OCI-LY1 (cell line): ENCODE data around the gene IRF2BP1.

Experiments used
- H2AFZ ChIP-seq: fragments of 200-600 bp; sonication (generic), shearing (Covaris generic); 2 replicates; pipeline ENCODE4 v1.6.0; 2014; ENCODE audit warnings: antibody characterized with exemption, mild to moderate bottlenecking, low read length
- H3F3A ChIP-seq: fragments of 200-600 bp; sonication (generic), shearing (Covaris generic); 2 replicates; pipeline ENCODE4 v1.6.0; 2014; ENCODE audit warnings: mild to moderate bottlenecking, antibody characterized with exemption, low read length, moderate library complexity; ENCODE audit not compliant: insufficient read depth
- H3K27ac ChIP-seq: fragments of 200-600 bp; sonication (generic); 2 replicates; pipeline ENCODE4 v1.5.1; 2014; ENCODE audit warnings: low read length, mixed run types, mild to moderate bottlenecking, low read depth; ENCODE audit not compliant: poor library complexity, severe bottlenecking
- H3K27me3 ChIP-seq: fragments of 200-600 bp; sonication (generic); 2 replicates; pipeline ENCODE4 v1.6.0; 2014; ENCODE audit warnings: antibody characterized with exemption, mild to moderate bottlenecking, low read length, moderate library complexity; ENCODE audit not compliant: insufficient read depth
- H3K36me3 ChIP-seq: fragments of 200-600 bp; sonication (generic); 2 replicates; pipeline ENCODE4 v1.6.1; 2014; ENCODE audit warnings: mild to moderate bottlenecking, antibody characterized with exemption, low read length, moderate library complexity, mixed read lengths; ENCODE audit not compliant: insufficient read depth
- H3K4me1 ChIP-seq: fragments of 200-600 bp; sonication (generic); 2 replicates; pipeline ENCODE4 v1.5.1; 2014; ENCODE audit warnings: mild to moderate bottlenecking, low read length, moderate library complexity; ENCODE audit not compliant: insufficient read depth, severe bottlenecking
- H3K4me2 ChIP-seq: fragments of 200-600 bp; sonication (generic), shearing (Covaris generic); 2 replicates; pipeline ENCODE4 v1.6.1; 2014; ENCODE audit warnings: low read length
- H3K4me3 ChIP-seq: fragments of 200-600 bp; sonication (generic); 2 replicates; pipeline ENCODE4 v1.5.1; 2014; ENCODE audit warnings: low read length, low read depth, mild to moderate bottlenecking, mixed read lengths; ENCODE audit not compliant: poor library complexity, severe bottlenecking
- H3K79me2 ChIP-seq: fragments of 200-600 bp; shearing (Covaris generic); 2 replicates; pipeline ENCODE4 v1.6.1; 2016; ENCODE audit warnings: mixed run types, low read length, mixed read lengths; ENCODE audit not compliant: insufficient read depth
- H3K9ac ChIP-seq: fragments of 200-600 bp; sonication (generic), shearing (Covaris generic); 2 replicates; pipeline ENCODE4 v1.6.1; 2014; ENCODE audit warnings: mild to moderate bottlenecking, low read length, mixed read lengths
- H3K9me2 ChIP-seq: fragments of 200-600 bp; sonication (generic), shearing (Covaris generic); 2 replicates; pipeline ENCODE4 v1.6.1; 2014; ENCODE audit warnings: low read depth, mild to moderate bottlenecking, low read length, mixed read lengths
- H3K9me3 ChIP-seq: fragments of 200-600 bp; shearing (Covaris generic); 2 replicates; pipeline ENCODE4 v1.6.1; 2014; ENCODE audit warnings: low read length, mixed read lengths
- H4K20me1 ChIP-seq: fragments of 200-600 bp; sonication (generic), shearing (Covaris generic); 2 replicates; pipeline ENCODE4 v1.6.0; 2016; ENCODE audit warnings: mild to moderate bottlenecking, low read length; ENCODE audit not compliant: insufficient read depth
- EZH2 ChIP-seq: fragments of 200-600 bp; sonication (generic), shearing (Covaris generic); IDR thresholded peaks from 2 replicates; pipeline ENCODE4 v1.8.0; 2017; ENCODE audit warnings: borderline replicate concordance, mixed run types, mild to moderate bottlenecking, antibody characterized with exemption, low read length, moderate library complexity, mixed read lengths
- TF ChIP-seq, protein P1 (sequence below): fragments of 200-600 bp; sonication (generic), shearing (Covaris generic); IDR thresholded peaks from 2 replicates; pipeline ENCODE4 v1.5.1; 2017; ENCODE audit warnings: mild to moderate bottlenecking, antibody characterized with exemption, low read length, moderate library complexity, mixed read lengths

The IRF2BP1 gene

DNA sequence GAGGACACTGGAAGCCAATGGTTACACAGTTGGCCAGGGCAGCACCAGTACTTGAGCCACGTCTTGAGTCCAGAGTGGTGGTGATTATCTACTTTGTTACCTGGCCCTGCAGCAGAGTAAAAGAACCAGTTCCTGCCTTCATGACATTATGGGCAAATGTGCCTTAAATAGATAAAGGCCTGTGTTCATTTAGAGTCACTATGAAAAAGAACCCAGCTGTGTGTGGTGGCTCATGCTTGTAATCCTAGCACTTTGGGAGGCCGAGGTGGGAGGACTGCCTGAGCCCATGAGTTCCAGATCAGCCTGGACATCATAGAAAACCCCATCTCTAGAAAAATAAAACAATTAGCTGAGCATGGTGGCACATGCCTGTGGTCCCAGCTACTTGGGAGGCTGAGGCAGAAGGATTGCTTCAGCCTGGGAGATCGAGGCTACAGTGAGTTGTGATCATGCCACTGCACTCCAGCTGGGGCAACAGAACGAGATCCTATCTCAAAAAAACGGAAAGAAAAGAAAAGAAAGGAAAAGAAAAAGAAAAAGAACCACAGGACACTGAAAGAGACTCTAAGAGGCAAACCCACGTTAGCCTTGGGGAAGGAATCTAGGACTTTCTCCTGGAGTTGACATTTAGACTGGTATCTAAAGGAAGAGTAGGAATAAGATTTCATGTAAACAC, 3.4 kb upstream of the IRF2BP1 start:
- Histone ChIP-seq H3K4me1 (peaks cover 22% of the 10 kb centered on the region), H3K4me3 (no peak overlapping the region), H3K9ac (no peak overlapping the region), H4K20me1 (no peaks in the 10 kb centered on the region), H3F3A (no peaks in the 10 kb centered on the region), H3K27me3 (no peaks in the 10 kb centered on the region), H3K9me2 (no peaks in the 10 kb centered on the region), H3K9me3 (no peaks in the 10 kb centered on the region), H3K4me2 (no peak overlapping the region), H3K27ac (no peak overlapping the region), H3K79me2 (no peaks in the 10 kb centered on the region), H2AFZ (no peak overlapping the region), H3K36me3 (no peaks in the 10 kb centered on the region; the same call in 1 of the 2 replicates)
- TF ChIP-seq, protein P1, sequence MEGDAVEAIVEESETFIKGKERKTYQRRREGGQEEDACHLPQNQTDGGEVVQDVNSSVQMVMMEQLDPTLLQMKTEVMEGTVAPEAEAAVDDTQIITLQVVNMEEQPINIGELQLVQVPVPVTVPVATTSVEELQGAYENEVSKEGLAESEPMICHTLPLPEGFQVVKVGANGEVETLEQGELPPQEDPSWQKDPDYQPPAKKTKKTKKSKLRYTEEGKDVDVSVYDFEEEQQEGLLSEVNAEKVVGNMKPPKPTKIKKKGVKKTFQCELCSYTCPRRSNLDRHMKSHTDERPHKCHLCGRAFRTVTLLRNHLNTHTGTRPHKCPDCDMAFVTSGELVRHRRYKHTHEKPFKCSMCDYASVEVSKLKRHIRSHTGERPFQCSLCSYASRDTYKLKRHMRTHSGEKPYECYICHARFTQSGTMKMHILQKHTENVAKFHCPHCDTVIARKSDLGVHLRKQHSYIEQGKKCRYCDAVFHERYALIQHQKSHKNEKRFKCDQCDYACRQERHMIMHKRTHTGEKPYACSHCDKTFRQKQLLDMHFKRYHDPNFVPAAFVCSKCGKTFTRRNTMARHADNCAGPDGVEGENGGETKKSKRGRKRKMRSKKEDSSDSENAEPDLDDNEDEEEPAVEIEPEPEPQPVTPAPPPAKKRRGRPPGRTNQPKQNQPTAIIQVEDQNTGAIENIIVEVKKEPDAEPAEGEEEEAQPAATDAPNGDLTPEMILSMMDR, result no peak
- no peak for TF ChIP-seq EZH2

DNA sequence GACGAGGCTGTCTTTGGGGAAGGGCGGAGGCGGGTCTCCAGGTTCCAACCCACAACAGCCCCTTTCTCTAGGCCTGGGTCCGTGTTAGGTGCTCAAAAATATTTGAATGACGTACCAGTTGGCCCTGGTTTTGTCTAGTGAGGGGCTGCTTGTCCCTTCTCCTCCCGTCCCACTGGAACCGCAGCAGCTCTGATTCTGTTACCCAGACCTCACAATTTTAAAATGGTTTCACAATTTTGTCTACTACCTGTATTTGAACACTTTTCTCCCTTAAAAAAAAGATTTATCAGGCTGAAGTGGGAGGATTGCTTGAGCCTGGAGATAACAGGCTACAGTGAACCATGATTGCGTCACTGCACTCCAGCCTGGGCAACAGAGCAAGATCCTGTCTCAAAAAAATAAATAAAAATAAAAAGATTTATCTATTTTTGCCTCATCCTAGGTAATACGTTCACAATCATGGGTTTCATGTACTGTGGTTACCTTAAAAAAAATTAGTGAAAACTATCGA, 1.3 kb upstream of the IRF2BP1 start:
- Histone ChIP-seq H3K9me3 (no peaks in the 10 kb centered on the region), H4K20me1 (no peaks in the 10 kb centered on the region), H3K36me3 (no peaks in the 10 kb centered on the region), H3F3A (no peaks in the 10 kb centered on the region), H3K9me2 (no peaks in the 10 kb centered on the region), H3K4me1 (peaks cover 37% of the 10 kb centered on the region), H3K27ac (peak overlapping the region; percentile 82), H3K79me2 (no peaks in the 10 kb centered on the region), H2AFZ (no peak overlapping the region), H3K4me3 (peak overlapping the region; percentile 79), H3K27me3 (no peaks in the 10 kb centered on the region), H3K9ac (peak overlapping the region; percentile 87), H3K4me2 (peak overlapping the region; percentile 94)
- no peak for TF ChIP-seq EZH2
- TF ChIP-seq, protein P1, result no peak

DNA sequence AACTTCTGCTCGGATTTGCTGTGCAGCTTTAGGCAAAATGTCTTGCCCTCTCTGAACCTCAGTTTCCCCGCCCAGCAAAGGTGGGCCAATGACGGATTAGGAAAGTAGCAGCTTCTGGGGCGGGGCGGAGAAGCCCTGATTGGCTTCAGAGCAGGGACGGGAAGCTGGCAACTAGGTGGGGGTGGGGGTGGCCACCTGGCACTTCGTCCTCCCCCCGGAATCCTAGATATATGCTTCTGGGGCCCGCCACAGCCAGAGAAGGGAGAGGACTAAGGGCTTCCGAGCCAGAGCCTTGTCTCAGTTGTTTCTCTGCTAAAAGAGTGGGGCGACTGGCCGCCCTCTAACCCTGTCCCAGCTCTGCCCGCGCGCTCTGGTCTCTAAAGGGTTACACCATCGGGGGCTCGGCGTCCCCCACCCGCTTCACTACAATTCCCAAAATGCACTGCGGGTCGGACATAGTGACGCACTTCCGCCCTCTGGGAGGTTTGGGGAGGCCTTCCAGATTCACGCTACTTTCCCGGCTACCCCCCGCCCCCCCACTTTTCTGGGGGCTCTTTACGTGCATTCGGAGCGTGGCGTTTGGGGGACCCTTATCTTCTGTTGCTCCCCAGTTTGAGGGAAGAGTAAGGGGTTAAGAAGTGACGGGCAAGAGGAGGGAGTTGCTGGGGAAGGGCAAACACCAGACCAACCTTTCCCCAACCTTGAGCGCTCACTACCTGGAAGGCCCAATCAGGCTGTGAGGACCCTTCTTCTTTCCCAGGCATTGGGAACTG, 672 bp upstream of the IRF2BP1 start:
- Histone ChIP-seq H3K36me3 (no peaks in the 10 kb centered on the region), H3K27ac (peak overlapping the region; percentile 82)
- TF ChIP-seq, protein P1, result no peak
- TF ChIP-seq EZH2, result no peak

More for the DNA sequence above, 672 bp upstream of the IRF2BP1 start:
- Histone ChIP-seq H3K9ac (peak overlapping the region; percentile 87), H3K9me2 (no peaks in the 10 kb centered on the region), H3K4me3 (peak overlapping the region; percentile 79), H2AFZ (no peak overlapping the region), H3K27me3 (no peaks in the 10 kb centered on the region), H3K9me3 (no peaks in the 10 kb centered on the region), H3K79me2 (no peaks in the 10 kb centered on the region), H3F3A (no peaks in the 10 kb centered on the region), H4K20me1 (no peaks in the 10 kb centered on the region), H3K4me2 (peak overlapping the region; percentile 94), H3K4me1 (peaks cover 39% of the 10 kb centered on the region)
